GM18951 (cell line): ENCODE measurements around the gene PDE6B.
"Not testable (repeated sequence)": the region's sequence is repeated elsewhere in the genome, so short reads cannot be mapped to it uniquely, and the experiment has no call there.

Source experiments
- POLR2A ChIP-seq: IDR thresholded peaks from 4 replicates; pipeline ENCODE4 v1.6.1; 2011; ENCODE audit warnings: mild to moderate bottlenecking; ENCODE audit not compliant: insufficient read length, insufficient read depth; ENCODE audit errors: extremely low read depth
- in situ Hi-C: fragments of 300-500 bp; cut with MboI; formaldehyde crosslinking; loops from one replicate; pipeline ENCODE4 v1.12.0; 2022; ENCODE audit warnings: low sequenced_read_pairs, mixed read lengths, inconsistent platforms; ENCODE audit not compliant: unreplicated experiment

The PDE6B gene

GRCh38 chr4:664713-665231 lies 39.4 kb downstream of the PDE6B start:
- TF ChIP-seq POLR2A, result no peak
- in situ Hi-C loops, result no loop called here

GRCh38 chr4:665381-665750 lies 40.0 kb downstream of the PDE6B start:
- in situ Hi-C loops, result no loop called here
- TF ChIP-seq POLR2A, result no peak

GRCh38 chr4:665751-666435 lies 40.5 kb downstream of the PDE6B start:
- TF ChIP-seq POLR2A, result no peak
- in situ Hi-C loops, result no loop called here

DNA sequence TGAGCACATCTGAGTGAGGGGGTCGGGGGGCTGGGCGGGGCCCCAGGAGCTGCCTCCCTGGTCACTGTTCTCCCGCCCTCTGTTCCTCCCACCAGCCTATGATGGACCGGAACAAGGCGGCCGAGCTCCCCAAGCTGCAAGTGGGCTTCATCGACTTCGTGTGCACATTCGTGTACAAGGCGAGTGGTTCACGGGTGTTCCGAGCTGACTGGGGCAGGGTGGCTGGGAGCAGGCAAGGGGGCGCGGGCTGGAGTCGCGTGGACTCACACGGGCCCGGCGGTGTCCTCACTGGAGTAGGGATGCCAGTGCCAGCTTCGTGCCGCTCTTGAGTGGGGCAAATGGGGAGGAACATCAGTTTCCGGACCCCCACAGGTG lies 41.0 kb downstream of the PDE6B start:
- in situ Hi-C loops, result no loop called here
- no peak for TF ChIP-seq POLR2A

- no peak for TF ChIP-seq POLR2A
- in situ Hi-C loops, result no loop called here
Measured at GRCh38 chr4:666822-667544, 41.6 kb downstream of the PDE6B start.

DNA sequence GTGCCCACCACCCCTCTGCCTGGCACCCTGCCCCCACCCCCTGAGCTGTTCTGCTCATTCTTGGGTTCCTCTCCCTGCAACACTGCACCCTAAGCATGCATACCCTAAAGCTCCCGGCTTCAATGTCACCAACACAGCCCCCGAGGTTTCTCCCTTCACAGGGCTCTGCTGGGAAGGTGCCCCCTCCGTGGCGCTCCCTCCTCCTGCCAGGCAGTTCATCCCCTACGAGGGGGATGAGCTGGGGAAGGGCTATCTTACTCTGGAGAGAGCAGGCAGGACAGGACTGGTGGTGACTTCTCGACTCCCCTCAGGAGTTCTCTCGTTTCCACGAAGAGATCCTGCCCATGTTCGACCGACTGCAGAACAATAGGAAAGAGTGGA lies 42.2 kb downstream of the PDE6B start:
- in situ Hi-C loops, result no loop called here

GRCh38 chr4:668219-668618 lies 42.8 kb downstream of the PDE6B start:
- in situ Hi-C loops, result not testable (repeated sequence)

More for the DNA sequence above, 42.2 kb downstream of the PDE6B start:
- no peak for TF ChIP-seq POLR2A

DNA sequence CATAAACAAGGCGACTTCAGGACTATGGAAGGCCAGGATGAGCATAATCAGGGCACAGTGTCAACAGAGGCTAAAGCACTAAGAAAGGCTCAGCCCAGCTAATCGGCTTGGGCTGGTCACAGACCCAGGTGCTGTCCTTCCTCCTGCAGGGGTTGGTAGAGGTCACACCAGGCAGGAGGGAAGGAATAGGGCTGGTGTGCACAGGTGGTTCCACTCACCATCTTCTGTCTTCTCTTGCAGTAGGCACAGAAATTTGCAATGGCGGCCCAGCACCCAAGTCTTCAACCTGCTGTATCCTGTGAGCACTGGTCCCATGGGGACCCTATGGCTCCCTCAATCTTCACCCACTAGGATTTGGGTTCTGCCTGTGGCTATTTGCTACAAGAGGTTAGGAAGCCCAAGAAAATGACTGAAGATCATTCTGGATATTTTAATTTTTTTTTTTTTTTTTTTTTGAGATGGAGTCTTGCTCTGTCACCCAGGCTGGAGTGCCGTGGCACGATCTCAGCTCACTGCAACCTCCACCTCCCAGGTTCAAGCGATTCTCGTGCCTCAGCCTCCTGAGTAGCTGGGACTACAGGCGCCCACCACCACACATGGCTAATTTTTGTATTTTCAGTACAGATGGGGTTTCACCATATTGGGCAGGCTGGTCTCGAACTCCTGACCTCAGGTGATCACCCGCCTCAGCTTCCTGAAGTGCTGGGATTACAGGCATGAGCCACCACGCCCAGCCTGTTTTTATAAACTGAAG lies 44.6 kb downstream of the PDE6B start:
- in situ Hi-C loops, result not testable (repeated sequence)

DNA sequence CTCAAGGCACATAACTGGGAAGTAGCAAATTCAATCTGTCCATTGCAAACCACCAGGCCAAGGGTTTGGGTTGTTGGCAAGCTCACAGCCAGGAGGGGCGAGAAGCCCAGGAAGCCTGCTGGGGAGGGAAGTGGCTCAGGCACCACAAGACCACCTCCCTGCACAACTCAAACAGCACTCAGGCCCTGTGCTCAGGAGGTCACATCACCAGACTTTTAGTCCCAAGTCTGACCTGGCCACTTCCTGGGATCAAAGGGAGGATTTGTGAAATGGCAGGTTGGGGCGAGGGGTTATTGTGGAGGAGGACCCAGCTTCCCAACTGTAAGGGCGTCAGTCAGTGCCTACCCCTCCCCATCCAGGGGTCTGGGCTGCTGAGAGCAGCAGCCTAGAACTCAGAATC lies 46.4 kb downstream of the PDE6B start:
- TF ChIP-seq POLR2A, result no peak
- in situ Hi-C loops, result no loop called here

DNA sequence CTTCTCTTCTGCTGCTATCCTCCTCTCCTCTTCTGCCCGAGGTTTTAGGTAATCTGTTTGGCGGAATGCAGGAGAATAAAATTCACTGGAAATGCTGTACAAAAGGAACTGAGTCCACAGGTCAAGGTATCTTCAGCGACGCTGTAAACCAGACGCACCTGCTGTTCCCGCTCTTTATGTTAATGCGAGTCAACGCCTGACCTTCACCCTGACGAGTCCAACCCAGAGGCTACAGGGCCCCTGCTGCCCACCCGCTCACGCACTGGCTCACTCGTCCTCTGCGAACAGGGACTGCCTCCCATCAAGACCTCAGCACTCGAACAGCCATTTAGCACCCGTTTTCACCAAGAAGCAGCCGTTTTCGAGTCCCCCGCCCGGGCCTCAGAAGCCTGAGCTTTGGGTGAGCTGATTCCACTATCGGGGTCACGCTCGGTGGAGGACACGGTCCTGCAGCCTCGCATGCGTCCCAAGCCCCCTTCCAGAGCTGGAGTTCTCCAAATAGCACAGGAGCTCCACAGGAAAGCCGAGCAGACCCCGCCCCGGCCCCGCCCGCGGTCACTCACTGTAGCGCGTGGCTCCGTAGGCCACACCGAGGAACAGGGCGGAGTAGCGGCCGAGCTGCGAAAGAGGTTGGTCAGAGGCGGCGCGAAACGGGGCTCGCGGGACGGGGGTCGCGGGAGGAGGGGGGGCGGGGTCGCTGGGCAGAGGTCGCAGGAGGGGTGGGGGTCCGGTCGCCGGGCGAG lies 48.1 kb downstream of the PDE6B start:
- no peak for TF ChIP-seq POLR2A
- in situ Hi-C loops, result no loop called here

DNA sequence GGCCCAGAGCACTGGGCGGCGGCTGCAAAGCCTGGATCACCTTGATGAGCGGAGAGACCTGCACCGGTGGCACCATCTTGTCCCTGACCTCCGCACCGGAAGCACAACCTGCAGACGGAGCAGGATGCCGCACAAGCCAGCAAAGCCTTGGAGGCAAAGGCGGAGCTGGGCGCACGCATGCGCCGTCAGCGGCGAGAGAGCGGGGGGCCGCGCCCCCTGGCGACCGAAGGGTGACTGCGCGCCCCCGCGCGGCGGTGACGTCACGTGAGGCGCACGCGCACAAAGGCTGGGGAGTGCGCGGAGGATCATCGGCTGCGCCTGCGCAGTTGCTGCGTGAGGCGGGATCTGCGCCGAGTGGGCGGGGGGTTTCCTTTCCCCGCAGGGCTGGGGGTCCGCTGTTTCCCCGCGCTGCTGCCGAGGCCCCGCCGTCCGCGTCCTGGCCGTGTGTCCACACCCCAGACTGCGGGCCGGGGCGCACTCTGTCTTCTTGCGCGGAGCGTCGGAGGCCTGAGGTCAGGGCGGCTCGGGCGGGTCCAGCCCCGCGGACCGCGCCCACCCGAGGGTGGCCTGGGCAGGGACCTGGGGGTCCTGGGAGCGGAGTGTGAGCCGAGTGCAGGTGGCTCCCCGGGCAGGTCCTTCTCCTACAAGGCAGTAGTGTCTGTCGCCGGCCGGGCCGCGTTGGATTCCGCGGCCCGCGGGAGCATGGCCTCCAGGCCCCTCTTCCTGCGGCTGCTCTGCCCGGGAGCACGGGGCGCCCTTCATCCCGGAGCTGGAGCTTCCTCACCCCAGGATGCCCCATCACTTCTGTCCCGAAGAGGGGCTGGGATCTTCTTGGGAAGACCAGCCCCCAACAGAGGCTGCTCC lies 49.0 kb downstream of the PDE6B start, which contains the start of the genes ATP5ME and MYL5:
TSS of gene ATP5ME (minus strand) at position 105 of the 864 bp plus-strand sequence. CDS start at position 76, 29 bp downstream.
TSS of gene MYL5 (plus strand) at position 371 of the 864 bp plus-strand sequence. CDS start 3,485 bp downstream, outside the sequence.
- in situ Hi-C loops, result no loop called here
- peak; percentile 85 for TF ChIP-seq POLR2A
